Smooth muscle cell (in vitro differentiated cells): Measurements from ENCODE around the gene NT5DC2. TPM values are rescaled to one million over a fixed set of nuclear protein-coding genes. Genes with fewer than 3 reads are reported as not detected.

Source experiments
- DNase-seq: peaks from one replicate; lab custom pipeline; 2025; ENCODE audit not compliant: unreplicated experiment; lab: John Stamatoyannopoulos, UW
- H2AFZ ChIP-seq: fragments of 200-600 bp; sonication (generic); 2 replicates; pipeline ENCODE4 v1.6.0; 2016; ENCODE audit warnings: antibody characterized with exemption, low read depth, mild to moderate bottlenecking
- H3F3A ChIP-seq: fragments of 200-600 bp; sonication (generic); 2 replicates; pipeline ENCODE4 v1.6.0; 2017; ENCODE audit warnings: antibody characterized with exemption, low read depth
- H3K27ac ChIP-seq: fragments of 200-600 bp; sonication (generic); 2 replicates; pipeline ENCODE4 v1.5.1; 2016; ENCODE audit warnings: low read depth, mild to moderate bottlenecking
- H3K27me3 ChIP-seq: fragments of 200-600 bp; sonication (generic); 2 replicates; pipeline ENCODE4 v1.6.1; 2016; ENCODE audit warnings: low read depth, mild to moderate bottlenecking
- H3K36me3 ChIP-seq: fragments of 200-600 bp; sonication (generic); 2 replicates; pipeline ENCODE4 v1.5.1; 2016; ENCODE audit warnings: low read depth
- H3K4me1 ChIP-seq: fragments of 200-600 bp; sonication (generic); 2 replicates; pipeline ENCODE4 v1.5.1; 2016; ENCODE audit warnings: low read depth
- H3K4me2 ChIP-seq: fragments of 200-600 bp; sonication (generic); 2 replicates; pipeline ENCODE4 v1.6.0; 2016; ENCODE audit warnings: mild to moderate bottlenecking
- H3K4me3 ChIP-seq: fragments of 200-600 bp; sonication (generic); 2 replicates; pipeline ENCODE4 v1.5.1; 2016; ENCODE audit warnings: mild to moderate bottlenecking
- H3K79me2 ChIP-seq: fragments of 200-600 bp; sonication (generic); 2 replicates; pipeline ENCODE4 v1.6.0; 2016; ENCODE audit warnings: low read depth, mild to moderate bottlenecking
- H3K9ac ChIP-seq: fragments of 200-600 bp; sonication (generic); 2 replicates; pipeline ENCODE4 v1.6.0; 2016; ENCODE audit warnings: low read depth
- H3K9me3 ChIP-seq: fragments of 200-600 bp; sonication (generic); replicated peaks from 2 replicates; pipeline ENCODE4 v1.5.1; 2016; ENCODE audit warnings: low read depth
- H4K20me1 ChIP-seq: fragments of 200-600 bp; sonication (generic); 2 replicates; pipeline ENCODE4 v1.6.0; 2016; ENCODE audit warnings: low read depth
- CTCF ChIP-seq: fragments of 200-600 bp; sonication (generic); IDR thresholded peaks from 2 replicates; pipeline ENCODE4 v1.5.1; 2017; ENCODE audit warnings: borderline replicate concordance, mild to moderate bottlenecking, antibody characterized with exemption; ENCODE audit not compliant: insufficient read depth, poor library complexity, severe bottlenecking
- WGBS: methylation state at CpG from one replicate; pipeline ENCODE4 v1.1.7; 2016; ENCODE audit warnings: low lambda C conversion rate; 5-methylcytosine and 5-hydroxymethylcytosine counted together
- polyA plus RNA-seq: library from polyadenylated mRNA; unstranded; fragments of >200 nt; fragmentation: Nextera tagmentation; extraction: Ambion mirVana; gene quantifications from 2 replicates; pipeline ENCODE4 v1.2.1, GENCODE V29; 2016
- total RNA-seq: library from RNA; depleted of rRNA; stranded (reverse); fragments of >200 nt; gene quantifications from 2 replicates; pipeline ENCODE4 v1.2.3, GENCODE V29; 2014

The NT5DC2 gene
- total and polyA plus RNA-seq, 2 experiments from 2014 or later = 156 to 248 TPM

- H3K4me1 ChIP-seq = peaks cover 37% of the 10 kb centered on the region
- no peak for TF ChIP-seq CTCF
- under 1% methylated on average over 63 of the region's 65 CpGs for WGBS
- no peaks in the 10 kb centered on the region for H3K36me3 ChIP-seq
- H3K4me2 ChIP-seq = peak within 1 kb of the TSS; percentile 96
- peaks cover 62% of the 10 kb centered on the region for H3K79me2 ChIP-seq
- no peaks in the 10 kb centered on the region for H3K9me3 ChIP-seq
- H3K4me3 ChIP-seq = peak within 1 kb of the TSS; percentile 71
- H3F3A ChIP-seq = no peaks in the 10 kb centered on the region
- H3K27ac ChIP-seq = peak within 1 kb of the TSS; percentile 84
- peaks cover 51% of the 10 kb centered on the region for H4K20me1 ChIP-seq
- no peak within 1 kb of the TSS for H2AFZ ChIP-seq
- H3K9ac ChIP-seq = peak within 1 kb of the TSS; percentile 83
- H3K27me3 ChIP-seq = no peaks in the 10 kb centered on the region
- DNase-seq = peak; percentile 84
These were observed 2.9 kb upstream of the NT5DC2 start, which contains the start of gene UQCC5 for GRCh38 chr3:52536369-52537164. TSS of gene UQCC5 (plus strand) at chr3:52536605. CDS start at chr3:52536756, 151 bp downstream.

GRCh38 chr3:52536112-52536368 lies 2.4 kb upstream of the NT5DC2 start:
- H3F3A ChIP-seq = no peaks in the 10 kb centered on the region
- TF ChIP-seq CTCF = no peak
- no peak overlapping the region for H2AFZ ChIP-seq
- no peaks in the 10 kb centered on the region for H3K9me3 ChIP-seq
- no peak for DNase-seq
- 23% methylated on average over 9 of the region's 9 CpGs for WGBS
- H3K79me2 ChIP-seq = peaks cover 62% of the 10 kb centered on the region
- no peaks in the 10 kb centered on the region for H3K27me3 ChIP-seq
- H3K36me3 ChIP-seq = no peaks in the 10 kb centered on the region
- peak overlapping the region; percentile 80 for H3K4me2 ChIP-seq
- H3K4me1 ChIP-seq = peaks cover 42% of the 10 kb centered on the region
- H4K20me1 ChIP-seq = peaks cover 51% of the 10 kb centered on the region
- H3K9ac ChIP-seq = no peak overlapping the region
- H3K27ac ChIP-seq = no peak overlapping the region
- peak overlapping the region; percentile 26 for H3K4me3 ChIP-seq

- Histone ChIP-seq H3K4me2 (peak overlapping the region; percentile 96), H3K36me3 (no peaks in the 10 kb centered on the region), H3K79me2 (peaks cover 59% of the 10 kb centered on the region), H3K27me3 (no peaks in the 10 kb centered on the region), H3K4me3 (peak overlapping the region; percentile 26), H3K27ac (peak overlapping the region; percentile 68), H4K20me1 (peaks cover 51% of the 10 kb centered on the region), H3K4me1 (peaks cover 45% of the 10 kb centered on the region), H2AFZ (no peak overlapping the region), H3K9me3 (no peaks in the 10 kb centered on the region), H3F3A (no peaks in the 10 kb centered on the region), H3K9ac (no peak overlapping the region)
- no peak for TF ChIP-seq CTCF
- DNase-seq = no peak
- 93% methylated on average over 19 of the region's 19 CpGs for WGBS
These were observed 1.9 kb upstream of the NT5DC2 start for GRCh38 chr3:52535411-52536111.
